GM12891 (cell line): ENCODE measurements around the gene PGPEP1.

Experiments used
- POLR2A ChIP-seq: IDR thresholded peaks from 2 replicates; pipeline ENCODE4 v1.6.1; 2011; ENCODE audit warnings: low read depth, low read length, control low read depth
- POLR2AphosphoS5 ChIP-seq: IDR thresholded peaks from 2 replicates; pipeline ENCODE4 v1.6.1; 2011; ENCODE audit warnings: low read depth, low read length, control low read depth
- POU2F2 ChIP-seq: IDR thresholded peaks from 2 replicates; pipeline ENCODE4 v1.6.1; 2011; ENCODE audit warnings: low read depth, mild to moderate bottlenecking, control low read depth, low read length, moderate library complexity
- TAF1 ChIP-seq: IDR thresholded peaks from 2 replicates; pipeline ENCODE4 v1.6.1; 2011; ENCODE audit warnings: low read depth, low read length, control low read depth

- TF ChIP-seq POU2F2: no peak
- no peak; the same call in 1 of the 2 replicates for TF ChIP-seq POLR2AphosphoS5
- no peak for TF ChIP-seq POLR2A
- no peak for TF ChIP-seq TAF1
Measured at GRCh38 chr19:18321734-18322102, 18.7 kb upstream of the PGPEP1 start.
